ENCODE measurements around the gene TMUB2. TPM values are rescaled to one million over a fixed set of nuclear protein-coding genes. Genes with fewer than 3 reads are reported as not detected.

Gene TMUB2
- polyA plus RNA-seq, 1 of the 3 experiments (the other 2 are of a cell fraction): 49.5 TPM

DNA sequence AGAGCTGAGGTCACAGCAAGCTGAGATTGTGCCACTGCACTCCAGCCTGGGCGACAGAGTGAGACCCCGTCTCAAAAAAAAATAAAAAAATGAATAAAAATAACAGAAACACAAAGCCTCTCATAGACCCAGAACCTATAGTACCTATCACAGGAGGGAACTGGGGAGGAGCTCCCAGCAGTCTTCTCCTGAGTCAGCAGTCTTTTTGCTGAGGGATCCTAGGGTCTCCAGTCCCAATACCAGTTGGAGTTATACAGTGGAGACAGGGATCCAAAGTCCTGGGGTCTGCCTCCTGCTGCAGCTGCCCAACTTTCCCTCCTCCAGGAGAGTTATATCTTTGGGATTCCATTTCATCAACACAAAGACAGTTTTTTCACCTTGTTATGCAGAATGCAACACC is 3.7 kb upstream of the TMUB2 start:
- no peak overlapping the region for H3K4me3 ChIP-seq (ENCODE audit: low read depth in 2 of 2, low read length in 1 of 2)
- no peak overlapping the region for H3K27ac ChIP-seq (ENCODE audit: low read depth in 2 of 2, low read length in 1 of 2)
- no peak for DNase-seq
- H3K9me2 ChIP-seq: no peaks in the 10 kb centered on the region
- no peak overlapping the region for H2AFZ ChIP-seq (ENCODE audit: low read depth)
- H3K79me2 ChIP-seq (ENCODE audit: insufficient read depth): peaks cover 53% of the 10 kb centered on the region
- peaks cover 17% of the 10 kb centered on the region for H3F3A ChIP-seq (replicated peaks; ENCODE audit: insufficient read depth)
- H3K27me3 ChIP-seq (ENCODE audit: insufficient read depth): no peaks in the 10 kb centered on the region
- CTCF ChIA-PET: interaction anchor here (2.3 to 4.1 kb wide), 2 partner anchors 11 to 15 kb away, joined by 5 to 31 read pairs; no protein-coding TSS in a partner anchor
- H3K4me2 ChIP-seq: no peak overlapping the region
- TF ChIP-seq CHD2 (IDR thresholded peaks at IDR 0.05; ENCODE audit: low read length, partially characterized antibody) (no peak), FOXM1 (IDR thresholded peaks at IDR 0.05; ENCODE audit: low read depth) (no peak), NFIC (IDR thresholded peaks at IDR 0.05; ENCODE audit: borderline replicate concordance) (no peak), YY1 (IDR thresholded peaks at IDR 0.05; ENCODE audit: low read depth) (no peak)
- TF ChIP-seq, protein P1, sequence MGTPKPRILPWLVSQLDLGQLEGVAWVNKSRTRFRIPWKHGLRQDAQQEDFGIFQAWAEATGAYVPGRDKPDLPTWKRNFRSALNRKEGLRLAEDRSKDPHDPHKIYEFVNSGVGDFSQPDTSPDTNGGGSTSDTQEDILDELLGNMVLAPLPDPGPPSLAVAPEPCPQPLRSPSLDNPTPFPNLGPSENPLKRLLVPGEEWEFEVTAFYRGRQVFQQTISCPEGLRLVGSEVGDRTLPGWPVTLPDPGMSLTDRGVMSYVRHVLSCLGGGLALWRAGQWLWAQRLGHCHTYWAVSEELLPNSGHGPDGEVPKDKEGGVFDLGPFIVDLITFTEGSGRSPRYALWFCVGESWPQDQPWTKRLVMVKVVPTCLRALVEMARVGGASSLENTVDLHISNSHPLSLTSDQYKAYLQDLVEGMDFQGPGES (IDR thresholded peaks at IDR 0.05; ENCODE audit: low read depth, low read length): no peak
- TF ChIP-seq, protein P2, sequence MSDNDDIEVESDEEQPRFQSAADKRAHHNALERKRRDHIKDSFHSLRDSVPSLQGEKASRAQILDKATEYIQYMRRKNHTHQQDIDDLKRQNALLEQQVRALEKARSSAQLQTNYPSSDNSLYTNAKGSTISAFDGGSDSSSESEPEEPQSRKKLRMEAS (IDR thresholded peaks at IDR 0.05; ENCODE audit: low read depth): no peak
- TF ChIP-seq, protein P3, sequence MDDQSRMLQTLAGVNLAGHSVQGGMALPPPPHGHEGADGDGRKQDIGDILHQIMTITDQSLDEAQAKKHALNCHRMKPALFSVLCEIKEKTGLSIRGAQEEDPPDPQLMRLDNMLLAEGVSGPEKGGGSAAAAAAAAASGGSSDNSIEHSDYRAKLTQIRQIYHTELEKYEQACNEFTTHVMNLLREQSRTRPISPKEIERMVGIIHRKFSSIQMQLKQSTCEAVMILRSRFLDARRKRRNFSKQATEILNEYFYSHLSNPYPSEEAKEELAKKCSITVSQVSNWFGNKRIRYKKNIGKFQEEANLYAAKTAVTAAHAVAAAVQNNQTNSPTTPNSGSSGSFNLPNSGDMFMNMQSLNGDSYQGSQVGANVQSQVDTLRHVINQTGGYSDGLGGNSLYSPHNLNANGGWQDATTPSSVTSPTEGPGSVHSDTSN (IDR thresholded peaks at IDR 0.05): no peak
- TF ChIP-seq, protein P4, sequence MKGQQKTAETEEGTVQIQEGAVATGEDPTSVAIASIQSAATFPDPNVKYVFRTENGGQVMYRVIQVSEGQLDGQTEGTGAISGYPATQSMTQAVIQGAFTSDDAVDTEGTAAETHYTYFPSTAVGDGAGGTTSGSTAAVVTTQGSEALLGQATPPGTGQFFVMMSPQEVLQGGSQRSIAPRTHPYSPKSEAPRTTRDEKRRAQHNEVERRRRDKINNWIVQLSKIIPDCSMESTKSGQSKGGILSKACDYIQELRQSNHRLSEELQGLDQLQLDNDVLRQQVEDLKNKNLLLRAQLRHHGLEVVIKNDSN (IDR thresholded peaks at IDR 0.05; ENCODE audit: borderline replicate concordance, low read depth): no peak
- H4K20me1 ChIP-seq (ENCODE audit: insufficient read depth): peaks cover 5% of the 10 kb centered on the region; the same call in 1 of the 2 replicates
- no peaks in the 10 kb centered on the region for H3K9me3 ChIP-seq
- WGBS (ENCODE audit: low lambda C conversion rate): 97% methylated on average over 2 of the region's 2 CpGs
- H3K4me1 ChIP-seq (ENCODE audit: control insufficient read depth in 1 of 2, insufficient read depth in 2 of 2, low read depth in 1 of 2, low read length in 1 of 2): peaks cover 8% of the 10 kb centered on the region in 2 experiments; a peak in 2 of 4 replicates
- H3K36me3 ChIP-seq (replicated peaks in 1 of 2; ENCODE audit: control insufficient read depth in 1 of 2, insufficient read depth in 2 of 2, low read length in 1 of 2): peaks cover 8 to 12% of the 10 kb centered on the region in 2 experiments
- POLR2A ChIA-PET: no interaction called here
- H3K9ac ChIP-seq: no peak overlapping the region

DNA sequence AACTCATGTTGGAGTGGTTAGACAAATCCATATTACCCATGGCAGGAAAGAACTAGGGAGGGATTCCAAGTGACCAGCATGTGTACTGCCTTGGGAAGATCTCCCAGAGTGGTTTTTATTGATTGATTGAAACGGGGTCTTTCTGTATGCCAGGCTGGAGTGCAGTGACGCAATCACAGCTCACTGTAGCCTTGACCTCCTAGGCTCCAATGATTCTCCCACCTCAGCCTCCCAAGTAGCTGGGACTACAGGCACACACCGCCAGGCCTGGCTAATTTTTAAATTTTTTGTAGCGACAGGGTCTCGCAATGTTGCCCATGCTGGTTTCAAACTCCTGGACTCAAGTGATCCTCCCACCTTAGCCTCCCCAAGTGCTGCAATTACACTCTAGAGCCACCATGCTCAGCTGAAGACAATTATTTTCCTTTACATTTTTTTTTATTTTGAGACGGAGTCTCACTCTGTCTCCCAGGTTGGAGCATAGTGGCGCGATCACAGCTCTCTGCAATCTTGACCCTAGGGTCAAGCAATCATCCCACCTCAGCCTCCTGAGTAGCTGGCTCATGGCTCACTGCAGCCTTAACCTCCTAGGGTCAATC is 2.5 kb upstream of the TMUB2 start:
- Histone ChIP-seq H3K9me2 (no peaks in the 10 kb centered on the region), H3K9ac (no peak overlapping the region), H2AFZ (ENCODE audit: low read depth) (no peak overlapping the region), H3K27me3 (ENCODE audit: insufficient read depth) (no peaks in the 10 kb centered on the region), H3F3A (replicated peaks; ENCODE audit: insufficient read depth) (peaks cover 17% of the 10 kb centered on the region), H3K27ac (ENCODE audit: low read depth in 2 of 2, low read length in 1 of 2) (no peak overlapping the region), H4K20me1 (ENCODE audit: insufficient read depth) (peaks cover 5% of the 10 kb centered on the region; the same call in 1 of the 2 replicates), H3K4me2 (no peak overlapping the region), H3K79me2 (ENCODE audit: insufficient read depth) (peaks cover 64% of the 10 kb centered on the region), H3K4me3 (ENCODE audit: low read depth in 2 of 2, low read length in 1 of 2) (no peak overlapping the region), H3K36me3 (replicated peaks in 1 of 2; ENCODE audit: control insufficient read depth in 1 of 2, insufficient read depth in 2 of 2, low read length in 1 of 2) (peaks cover 9 to 12% of the 10 kb centered on the region in 2 experiments), H3K9me3 (no peaks in the 10 kb centered on the region), H3K4me1 (ENCODE audit: control insufficient read depth in 1 of 2, insufficient read depth in 2 of 2, low read depth in 1 of 2, low read length in 1 of 2) (peaks cover 8 to 16% of the 10 kb centered on the region in 2 experiments; a peak in 2 of 4 replicates)
- ChIA-PET CTCF (interaction anchor here (0.9 to 4.1 kb wide), 4 partner anchors 12 to 20 kb away, joined by 3 to 31 read pairs (median 5); partner anchors contain the start of gene ASB16), POLR2A (interaction anchor here (0.6 kb wide), 1 partner anchor 9 kb away, joined by 5 read pairs; no protein-coding TSS in a partner anchor)
- 84% methylated on average over 8 of the region's 8 CpGs for WGBS (ENCODE audit: low lambda C conversion rate)
- DNase-seq: no peak
- no peak for TF ChIP-seq JUND (IDR thresholded peaks at IDR 0.05)
- no peak for TF ChIP-seq FOXM1 (IDR thresholded peaks at IDR 0.05; ENCODE audit: low read depth)
- no peak for TF ChIP-seq MEF2A (IDR thresholded peaks at IDR 0.05; ENCODE audit: borderline replicate concordance, low read depth)
- no peak for TF ChIP-seq SMC3 (IDR thresholded peaks at IDR 0.05; ENCODE audit: low read depth, low read length)
- TF ChIP-seq, protein P4 (IDR thresholded peaks at IDR 0.05; ENCODE audit: borderline replicate concordance, low read depth): no peak
- TF ChIP-seq GATA2 (CRISPR knock-in tag; IDR thresholded peaks at IDR 0.05): no peak
- TF ChIP-seq CHD2 (IDR thresholded peaks at IDR 0.05; ENCODE audit: low read length, partially characterized antibody): no peak
- no peak for TF ChIP-seq RCOR1 (IDR thresholded peaks at IDR 0.05; ENCODE audit: low read length)
- TF ChIP-seq NRF1 (IDR thresholded peaks at IDR 0.05; ENCODE audit: low read depth, low read length): no peak
- TF ChIP-seq FOXJ3 (CRISPR knock-in tag; IDR thresholded peaks at IDR 0.05): no peak
- TF ChIP-seq, protein P2 (IDR thresholded peaks at IDR 0.05; ENCODE audit: low read depth): no peak
- TF ChIP-seq FOSL2 (IDR thresholded peaks at IDR 0.05; ENCODE audit: borderline replicate concordance, low read depth): no peak
- TF ChIP-seq, protein P5, sequence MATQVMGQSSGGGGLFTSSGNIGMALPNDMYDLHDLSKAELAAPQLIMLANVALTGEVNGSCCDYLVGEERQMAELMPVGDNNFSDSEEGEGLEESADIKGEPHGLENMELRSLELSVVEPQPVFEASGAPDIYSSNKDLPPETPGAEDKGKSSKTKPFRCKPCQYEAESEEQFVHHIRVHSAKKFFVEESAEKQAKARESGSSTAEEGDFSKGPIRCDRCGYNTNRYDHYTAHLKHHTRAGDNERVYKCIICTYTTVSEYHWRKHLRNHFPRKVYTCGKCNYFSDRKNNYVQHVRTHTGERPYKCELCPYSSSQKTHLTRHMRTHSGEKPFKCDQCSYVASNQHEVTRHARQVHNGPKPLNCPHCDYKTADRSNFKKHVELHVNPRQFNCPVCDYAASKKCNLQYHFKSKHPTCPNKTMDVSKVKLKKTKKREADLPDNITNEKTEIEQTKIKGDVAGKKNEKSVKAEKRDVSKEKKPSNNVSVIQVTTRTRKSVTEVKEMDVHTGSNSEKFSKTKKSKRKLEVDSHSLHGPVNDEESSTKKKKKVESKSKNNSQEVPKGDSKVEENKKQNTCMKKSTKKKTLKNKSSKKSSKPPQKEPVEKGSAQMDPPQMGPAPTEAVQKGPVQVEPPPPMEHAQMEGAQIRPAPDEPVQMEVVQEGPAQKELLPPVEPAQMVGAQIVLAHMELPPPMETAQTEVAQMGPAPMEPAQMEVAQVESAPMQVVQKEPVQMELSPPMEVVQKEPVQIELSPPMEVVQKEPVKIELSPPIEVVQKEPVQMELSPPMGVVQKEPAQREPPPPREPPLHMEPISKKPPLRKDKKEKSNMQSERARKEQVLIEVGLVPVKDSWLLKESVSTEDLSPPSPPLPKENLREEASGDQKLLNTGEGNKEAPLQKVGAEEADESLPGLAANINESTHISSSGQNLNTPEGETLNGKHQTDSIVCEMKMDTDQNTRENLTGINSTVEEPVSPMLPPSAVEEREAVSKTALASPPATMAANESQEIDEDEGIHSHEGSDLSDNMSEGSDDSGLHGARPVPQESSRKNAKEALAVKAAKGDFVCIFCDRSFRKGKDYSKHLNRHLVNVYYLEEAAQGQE (IDR thresholded peaks at IDR 0.05; ENCODE audit: low read depth, low read length): no peak
- TF ChIP-seq ELF1 (IDR thresholded peaks at IDR 0.05): no peak
